Keratinocyte (primary cell): ENCODE results near the gene SLC9A3. TPM values are rescaled to one million over a fixed set of nuclear protein-coding genes. Genes with fewer than 3 reads are reported as not detected.

Experiments used
- DNase-seq: peaks from one replicate; pipeline ENCODE4 v3.0.0-alpha.2; 2011; ENCODE audit warnings: low read depth, missing footprints, low spot score
- FAIRE-seq: peaks from 2 replicates; lab custom pipeline; 2011; peaks lifted over from hg19 to GRCh38; lab: Jason Lieb, UNC
- H2AFZ ChIP-seq: 2 replicates; pipeline ENCODE4 v1.6.0; 2012; ENCODE audit warnings: low read length, control low read depth, inconsistent platforms; ENCODE audit not compliant: control insufficient read depth
- H3K27ac ChIP-seq: 2 replicates; pipeline ENCODE4 v1.5.1; 2011; ENCODE audit warnings: low read length; ENCODE audit not compliant: control insufficient read depth, insufficient read depth
- H3K27me3 ChIP-seq: 3 replicates; pipeline ENCODE4 v1.6.0; 2011; ENCODE audit warnings: low read length; ENCODE audit not compliant: control insufficient read depth, insufficient read depth; ENCODE audit errors: extremely low read depth
- H3K36me3 ChIP-seq, 2 experiments: 2 replicates in 1 of 2; 3 replicates in 1 of 2; pipeline ENCODE4 v1.5.1; 2011; ENCODE audit warnings: low read length in 2 of 2, mild to moderate bottlenecking in 1 of 2; ENCODE audit not compliant: control insufficient read depth in 2 of 2, insufficient read depth in 2 of 2; ENCODE audit errors: extremely low read depth in 1 of 2
- H3K4me1 ChIP-seq: 3 replicates; pipeline ENCODE4 v1.5.1; 2011; ENCODE audit warnings: low read length; ENCODE audit not compliant: control insufficient read depth, insufficient read depth; ENCODE audit errors: extremely low read depth
- H3K4me2 ChIP-seq: 3 replicates; pipeline ENCODE4 v1.6.0; 2011; ENCODE audit warnings: low read depth, low read length; ENCODE audit not compliant: control insufficient read depth, insufficient read depth; ENCODE audit errors: extremely low read depth
- H3K4me3 ChIP-seq, 3 experiments: fragments of 200-600 bp in 1 of 3; sonication (generic) in 1 of 3; 2 replicates in 2 of 3; 3 replicates in 1 of 3; pipeline ENCODE4 v1.5.1; 2011 to 2016; ENCODE audit warnings: low read length in 3 of 3, mild to moderate bottlenecking in 3 of 3, control low read depth in 2 of 3, inconsistent platforms in 1 of 3, low read depth in 1 of 3, mixed read lengths in 1 of 3, mixed run types in 1 of 3, moderate library complexity in 1 of 3; ENCODE audit not compliant: control insufficient read depth in 2 of 3, insufficient read depth in 2 of 3; ENCODE audit errors: extremely low read depth in 1 of 3
- H3K79me2 ChIP-seq: 2 replicates; pipeline ENCODE4 v1.6.0; 2012; ENCODE audit warnings: low read length; ENCODE audit not compliant: control insufficient read depth, insufficient read depth
- H3K9ac ChIP-seq: 3 replicates; pipeline ENCODE4 v1.6.0; 2011; ENCODE audit warnings: low read length; ENCODE audit not compliant: control insufficient read depth, insufficient read depth; ENCODE audit errors: extremely low read depth
- H3K9me1 ChIP-seq: 3 replicates; pipeline ENCODE4 v1.6.0; 2011; ENCODE audit warnings: low read length; ENCODE audit not compliant: control insufficient read depth, insufficient read depth; ENCODE audit errors: extremely low read depth
- H3K9me3 ChIP-seq: 2 replicates; pipeline ENCODE4 v1.5.1; 2012; ENCODE audit warnings: low read depth, low read length; ENCODE audit not compliant: control insufficient read depth
- H4K20me1 ChIP-seq: 3 replicates; pipeline ENCODE4 v1.6.0; 2011; ENCODE audit warnings: low read length; ENCODE audit not compliant: control insufficient read depth, insufficient read depth; ENCODE audit errors: extremely low read depth
- EZH2 ChIP-seq: IDR thresholded peaks from one replicate; pipeline ENCODE4 v1.6.1; 2012; ENCODE audit warnings: inconsistent platforms, mild to moderate bottlenecking, low read length, moderate library complexity
- dilution Hi-C: fragments of 300-500 bp; cut with MboI; formaldehyde crosslinking; loops from one replicate; pipeline ENCODE4 v1.7.0; 2020; ENCODE audit warnings: low sequenced_read_pairs; ENCODE audit not compliant: extremely low pct_ligation_motif_present
- polyA plus RNA-seq, 5 experiments: library from polyadenylated mRNA; depleted of rRNA in 3 of 5; stranded (reverse) in 3 of 5; stranded (forward) in 1 of 5; unstranded in 1 of 5; fragments of >200 nt; gene quantifications; 1 replicate in 1 of 5; 2 replicates in 3 of 5; 3 replicates in 1 of 5; pipeline versions ENCODE4 v1.2.1 to v1.2.3, GENCODE V29; 2011 to 2012; ENCODE audit warnings: missing spikeins in 2 of 5, low read depth in 1 of 5, low replicate concordance in 1 of 5
- TF ChIP-seq, protein P1 (sequence below), 3 experiments: IDR thresholded peaks in 1 of 3; conservative IDR thresholded peaks in 1 of 3; optimal IDR thresholded peaks in 1 of 3; 2 replicates in 2 of 3; 3 replicates in 1 of 3; pipeline versions ENCODE3 to v1.5.1; 2011; ENCODE audit warnings: low read length in 3 of 3, mild to moderate bottlenecking in 3 of 3, moderate library complexity in 2 of 3, control low read depth in 1 of 3, inconsistent platforms in 1 of 3; ENCODE audit not compliant: insufficient read depth in 2 of 3; ENCODE audit errors: extremely low read depth in 1 of 3

The SLC9A3 gene
- polyA plus RNA-seq, 1 donor (not counting 4 experiments of a cell fraction or from before 2014, with no cell fraction given) = 0.55 TPM

GRCh38 chr5:449151-449550 is 75.1 kb downstream of the SLC9A3 start:
- no peak overlapping the region for H3K4me3 ChIP-seq
- peaks cover 21 to 26% of the 10 kb centered on the region in 2 experiments for H3K36me3 ChIP-seq
- no peak overlapping the region for H3K9ac ChIP-seq
- no peak overlapping the region for H2AFZ ChIP-seq
- H3K9me1 ChIP-seq = no peaks in the 10 kb centered on the region
- TF ChIP-seq EZH2 = no peak
- TF ChIP-seq, protein P1, sequence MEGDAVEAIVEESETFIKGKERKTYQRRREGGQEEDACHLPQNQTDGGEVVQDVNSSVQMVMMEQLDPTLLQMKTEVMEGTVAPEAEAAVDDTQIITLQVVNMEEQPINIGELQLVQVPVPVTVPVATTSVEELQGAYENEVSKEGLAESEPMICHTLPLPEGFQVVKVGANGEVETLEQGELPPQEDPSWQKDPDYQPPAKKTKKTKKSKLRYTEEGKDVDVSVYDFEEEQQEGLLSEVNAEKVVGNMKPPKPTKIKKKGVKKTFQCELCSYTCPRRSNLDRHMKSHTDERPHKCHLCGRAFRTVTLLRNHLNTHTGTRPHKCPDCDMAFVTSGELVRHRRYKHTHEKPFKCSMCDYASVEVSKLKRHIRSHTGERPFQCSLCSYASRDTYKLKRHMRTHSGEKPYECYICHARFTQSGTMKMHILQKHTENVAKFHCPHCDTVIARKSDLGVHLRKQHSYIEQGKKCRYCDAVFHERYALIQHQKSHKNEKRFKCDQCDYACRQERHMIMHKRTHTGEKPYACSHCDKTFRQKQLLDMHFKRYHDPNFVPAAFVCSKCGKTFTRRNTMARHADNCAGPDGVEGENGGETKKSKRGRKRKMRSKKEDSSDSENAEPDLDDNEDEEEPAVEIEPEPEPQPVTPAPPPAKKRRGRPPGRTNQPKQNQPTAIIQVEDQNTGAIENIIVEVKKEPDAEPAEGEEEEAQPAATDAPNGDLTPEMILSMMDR (optimal IDR thresholded peaks at IDR 0.05 in 1 of 3, IDR thresholded peaks at IDR 0.05 in 1 of 3, conservative IDR thresholded peaks at IDR 0.05 in 1 of 3; ENCODE audit: extremely low read depth in 1 of 3, insufficient read depth in 2 of 3, low read length in 3 of 3) = no peak
- peaks cover 16% of the 10 kb centered on the region for H3K4me1 ChIP-seq
- H3K4me2 ChIP-seq = no peak overlapping the region
- peaks cover 12% of the 10 kb centered on the region for H3K79me2 ChIP-seq
- H3K27ac ChIP-seq = no peak overlapping the region
- no peaks in the 10 kb centered on the region for H4K20me1 ChIP-seq
- H3K9me3 ChIP-seq = peaks cover 5% of the 10 kb centered on the region
- no peaks in the 10 kb centered on the region for H3K27me3 ChIP-seq
- dilution Hi-C loops = no loop called here
- FAIRE-seq = no peak
- DNase-seq = no peak

DNA sequence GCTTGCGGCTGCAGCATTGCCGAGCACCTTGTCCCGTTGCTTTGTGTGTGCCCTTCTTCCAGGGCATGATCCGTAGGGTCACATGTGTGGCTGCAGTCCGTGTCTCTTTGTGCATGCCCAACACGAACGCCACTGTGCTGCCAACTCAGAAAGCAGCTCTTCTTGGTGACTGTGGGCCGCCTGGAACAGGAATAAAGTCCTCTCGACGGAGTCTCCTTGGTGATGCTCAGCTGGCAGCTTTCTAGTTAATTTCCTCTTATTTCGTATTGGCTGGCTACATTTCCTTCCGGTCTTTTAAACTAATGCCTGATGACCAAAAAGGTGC is 75.5 kb downstream of the SLC9A3 start:
- Histone ChIP-seq H3K9me3 (peaks cover 5% of the 10 kb centered on the region), H3K9me1 (no peaks in the 10 kb centered on the region), H4K20me1 (no peaks in the 10 kb centered on the region), H3K27ac (no peak overlapping the region), H3K79me2 (peaks cover 16% of the 10 kb centered on the region), H3K4me1 (peaks cover 16% of the 10 kb centered on the region), H3K27me3 (no peaks in the 10 kb centered on the region), H2AFZ (no peak overlapping the region), H3K9ac (no peak overlapping the region), H3K36me3 (peaks cover 21 to 26% of the 10 kb centered on the region in 2 experiments), H3K4me3 (no peak overlapping the region), H3K4me2 (no peak overlapping the region)
- FAIRE-seq = no peak
- no peak for DNase-seq
- TF ChIP-seq, protein P1 (optimal IDR thresholded peaks at IDR 0.05 in 1 of 3, IDR thresholded peaks at IDR 0.05 in 1 of 3, conservative IDR thresholded peaks at IDR 0.05 in 1 of 3; ENCODE audit: extremely low read depth in 1 of 3, insufficient read depth in 2 of 3, low read length in 3 of 3) = no peak
- no peak for TF ChIP-seq EZH2
- dilution Hi-C loops = no loop called here
